Muscle layer of colon (tissue), 2 donors: ENCODE measurements around the gene TADA3.

ENCODE experiments used
- H3K27ac ChIP-seq: one replicate; pipeline ENCODE4 v1.7.0; 2013; ENCODE audit warnings: low read depth, mild to moderate bottlenecking, low read length, moderate library complexity
- H3K27me3 ChIP-seq, 2 donors: one replicate each; pipeline ENCODE4 v1.7.0; 2013; ENCODE audit warnings: low read length in 2 of 2, mild to moderate bottlenecking in 2 of 2; ENCODE audit not compliant: insufficient read depth in 2 of 2, control insufficient read depth in 1 of 2
- H3K36me3 ChIP-seq: one replicate; pipeline ENCODE4 v1.7.0; 2013; ENCODE audit warnings: mild to moderate bottlenecking, low read length; ENCODE audit not compliant: insufficient read depth
- H3K4me1 ChIP-seq: one replicate; pipeline ENCODE4 v1.7.0; 2013; ENCODE audit warnings: mild to moderate bottlenecking, low read length; ENCODE audit not compliant: insufficient read depth
- H3K4me3 ChIP-seq, 2 donors: one replicate each; pipeline ENCODE4 v1.7.0; 2013; ENCODE audit warnings: low read length in 2 of 2, low read depth in 1 of 2, mild to moderate bottlenecking in 1 of 2, moderate library complexity in 1 of 2
- H3K9ac ChIP-seq: one replicate; pipeline ENCODE4 v1.7.0; 2013; ENCODE audit warnings: low read length
- H3K9me3 ChIP-seq: one replicate; pipeline ENCODE4 v1.7.0; 2013; ENCODE audit warnings: mild to moderate bottlenecking, low read length
- donor health status: abdominal sarcoma.
- donor health status: Adenocarcinoma of cecum.

The TADA3 gene

DNA sequence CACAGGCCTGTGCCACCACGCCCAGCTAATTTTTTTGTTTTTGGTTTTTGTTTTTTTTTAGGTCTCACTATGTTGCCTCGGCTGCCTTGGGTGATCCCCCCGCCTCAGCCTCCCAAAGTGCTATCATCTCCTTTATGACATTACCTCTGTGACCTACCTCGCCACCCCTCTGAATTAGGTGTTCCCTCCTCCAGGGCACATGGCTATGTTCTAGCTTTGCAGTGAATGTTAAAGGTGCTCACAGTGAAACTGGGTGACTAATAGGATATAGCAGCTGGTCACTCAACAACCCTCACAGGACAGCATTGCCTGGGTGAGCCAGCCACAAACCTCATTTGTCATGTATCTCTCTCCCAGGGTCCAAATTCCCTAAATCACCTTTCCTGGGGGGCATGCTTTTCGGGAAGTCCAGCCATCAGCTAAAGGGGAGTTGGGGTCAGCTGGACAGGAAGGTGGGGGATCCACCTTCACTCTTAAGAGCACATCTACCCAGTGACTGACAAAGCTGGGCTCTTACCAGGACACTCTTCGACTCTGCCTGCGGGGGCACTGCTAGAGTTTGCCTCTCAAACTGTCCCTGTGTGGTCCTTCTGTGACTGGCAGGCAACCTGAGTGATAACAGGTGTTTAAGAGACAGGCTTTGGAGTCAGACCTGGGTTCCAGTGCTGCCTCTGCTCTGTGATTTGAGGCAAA is 16.2 kb upstream of the TADA3 start:
- no peak overlapping the region for H3K9ac ChIP-seq
- H3K4me1 ChIP-seq, result peaks cover 12% of the 10 kb centered on the region
- H3K9me3 ChIP-seq, result no peaks in the 10 kb centered on the region
- no peak overlapping the region for H3K4me3 ChIP-seq
- H3K27me3 ChIP-seq, result no peaks in the 10 kb centered on the region
- peaks cover 37% of the 10 kb centered on the region for H3K36me3 ChIP-seq
- no peak overlapping the region for H3K27ac ChIP-seq

DNA sequence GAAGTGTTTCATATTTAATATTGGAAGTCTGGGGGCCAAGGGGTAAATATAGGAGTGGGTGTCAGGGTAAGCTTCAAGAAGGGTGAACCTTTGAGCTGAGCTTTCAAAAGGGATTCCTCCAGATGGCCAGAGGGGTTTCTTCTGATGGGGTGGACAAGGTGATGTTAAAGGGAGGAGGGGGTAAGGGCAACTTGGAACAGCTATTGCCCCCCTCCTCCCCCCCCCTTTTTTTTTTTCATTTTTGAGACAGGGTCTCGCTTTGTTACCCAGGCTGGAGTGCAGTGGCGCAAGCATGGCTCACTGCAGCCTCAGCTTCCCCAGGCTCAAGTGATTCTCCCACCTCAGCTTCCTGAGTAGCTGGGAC is 15.7 kb upstream of the TADA3 start:
- peaks cover 42% of the 10 kb centered on the region for H3K36me3 ChIP-seq
- no peak overlapping the region for H3K27ac ChIP-seq
- H3K4me3 ChIP-seq, result no peak overlapping the region
- H3K9ac ChIP-seq, result no peak overlapping the region
- H3K27me3 ChIP-seq, result no peaks in the 10 kb centered on the region
- H3K9me3 ChIP-seq, result no peaks in the 10 kb centered on the region
- H3K4me1 ChIP-seq, result peaks cover 12% of the 10 kb centered on the region

DNA sequence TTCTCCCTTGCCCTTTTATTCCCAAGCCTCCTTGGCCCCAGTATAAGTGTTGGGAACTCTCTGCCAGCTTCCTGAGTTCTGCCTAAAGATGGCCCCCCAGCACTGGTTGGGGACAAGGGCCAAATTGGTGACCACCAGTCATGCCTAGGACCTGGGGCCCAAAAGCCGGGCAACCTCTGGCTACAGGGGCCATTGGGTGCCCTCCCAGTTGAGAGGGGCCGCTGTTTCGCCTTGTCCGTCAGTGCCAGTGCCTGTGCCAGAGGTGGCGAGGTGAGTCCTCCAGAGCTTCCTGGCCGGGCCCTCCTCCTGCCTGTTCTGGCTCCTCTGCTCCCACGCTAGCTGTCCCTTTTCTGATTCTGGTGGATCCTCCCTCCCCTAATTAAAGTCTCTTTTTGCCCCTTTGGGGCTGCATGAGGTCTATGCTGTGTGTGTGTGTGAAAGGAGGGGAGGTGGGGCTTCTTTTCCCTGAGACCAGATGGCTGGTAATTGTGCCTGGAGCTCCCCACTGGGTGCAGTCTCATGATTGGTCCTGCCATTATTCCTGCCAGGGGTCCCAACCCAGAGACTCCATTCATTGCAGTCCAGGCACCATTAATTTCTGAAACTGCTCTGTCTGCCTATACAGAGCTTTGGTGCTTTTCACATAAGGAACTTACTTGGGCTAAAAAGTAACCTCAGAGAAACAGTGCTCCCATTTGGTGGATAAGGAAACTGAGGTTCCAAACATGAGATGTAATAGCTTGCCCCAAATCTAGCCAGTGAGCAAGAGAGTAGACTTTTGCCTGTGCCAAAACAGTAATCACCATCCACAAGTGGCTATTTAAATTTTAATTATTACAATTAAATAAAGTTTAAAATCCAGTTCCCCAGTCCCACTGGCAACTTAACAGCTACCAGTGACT is 14.7 kb upstream of the TADA3 start:
- Histone ChIP-seq H3K9me3 (no peaks in the 10 kb centered on the region), H3K36me3 (peaks cover 43% of the 10 kb centered on the region), H3K27ac (no peak overlapping the region), H3K4me3 (no peak overlapping the region), H3K27me3 (no peaks in the 10 kb centered on the region), H3K9ac (no peak overlapping the region), H3K4me1 (peaks cover 12% of the 10 kb centered on the region)

DNA sequence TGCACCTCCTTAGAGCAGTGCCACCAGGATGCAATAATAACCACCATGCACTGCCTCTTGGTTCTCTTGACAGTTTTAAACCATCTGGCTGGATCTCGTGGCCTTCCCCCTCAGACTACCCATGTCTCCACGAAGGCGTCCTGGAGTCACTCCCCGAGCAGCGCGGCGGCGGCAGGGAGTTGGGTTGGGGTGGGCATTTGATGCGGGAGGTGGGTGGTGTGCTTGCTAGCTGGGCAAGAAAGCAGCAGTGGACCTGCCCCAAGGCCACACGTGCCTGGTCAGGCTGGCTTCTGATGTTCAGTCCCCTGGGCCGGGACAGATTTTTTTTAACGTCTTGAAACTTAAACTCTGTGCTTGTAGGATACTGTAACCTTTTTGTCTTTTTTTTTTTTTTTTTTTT is 13.9 kb upstream of the TADA3 start:
- no peak overlapping the region for H3K27ac ChIP-seq
- H3K27me3 ChIP-seq, result no peaks in the 10 kb centered on the region
- H3K36me3 ChIP-seq, result peaks cover 51% of the 10 kb centered on the region
- H3K9ac ChIP-seq, result no peak overlapping the region
- no peak overlapping the region for H3K4me3 ChIP-seq
- H3K9me3 ChIP-seq, result no peaks in the 10 kb centered on the region
- H3K4me1 ChIP-seq, result peaks cover 8% of the 10 kb centered on the region

DNA sequence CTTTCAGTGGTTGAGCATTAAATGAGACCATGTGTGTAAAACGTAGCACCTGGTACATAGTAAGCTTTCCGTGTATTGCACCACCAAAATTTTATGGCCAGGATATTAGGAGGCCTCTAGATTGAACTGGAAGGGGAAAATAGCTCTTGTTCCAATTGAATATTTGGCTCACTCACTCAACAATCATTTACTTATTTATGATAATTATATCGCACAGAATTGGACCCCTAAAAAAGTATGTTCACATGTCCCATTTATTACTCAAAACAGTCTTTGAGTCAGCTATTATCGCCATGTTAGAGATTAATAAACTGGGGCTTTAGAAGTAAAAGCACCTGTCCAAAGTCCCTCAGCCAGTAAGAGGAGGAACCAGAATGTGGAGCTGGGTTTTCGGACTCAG is 12.7 kb upstream of the TADA3 start:
- Histone ChIP-seq H3K4me1 (no peaks in the 10 kb centered on the region), H3K9ac (no peak overlapping the region), H3K27me3 (no peaks in the 10 kb centered on the region), H3K4me3 (no peak overlapping the region), H3K9me3 (no peaks in the 10 kb centered on the region), H3K27ac (no peak overlapping the region), H3K36me3 (peaks cover 60% of the 10 kb centered on the region)

DNA sequence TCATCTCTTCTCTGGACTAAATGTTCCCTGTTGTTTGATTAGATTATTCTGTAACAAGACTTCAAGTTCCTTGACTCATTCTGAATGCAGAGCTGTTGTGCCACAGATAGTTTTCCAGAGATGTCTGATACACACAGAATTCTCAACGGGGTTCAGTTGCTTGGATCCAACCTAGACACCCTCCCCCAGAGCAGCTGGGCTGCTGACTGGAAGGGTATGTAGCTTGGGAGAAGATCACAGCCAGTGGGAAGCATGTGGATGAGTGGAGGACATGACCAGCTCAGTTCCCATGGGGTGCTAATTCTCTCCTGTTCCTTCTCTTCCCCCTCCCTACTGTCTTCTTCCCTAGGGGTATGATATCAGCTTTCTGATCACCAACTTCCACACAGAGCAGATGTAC is 11.2 kb upstream of the TADA3 start:
- H3K9ac ChIP-seq, result no peak overlapping the region
- no peaks in the 10 kb centered on the region for H3K27me3 ChIP-seq
- no peak overlapping the region for H3K4me3 ChIP-seq
- H3K9me3 ChIP-seq, result no peaks in the 10 kb centered on the region
- no peaks in the 10 kb centered on the region for H3K4me1 ChIP-seq
- H3K27ac ChIP-seq, result no peak overlapping the region
- peaks cover 71% of the 10 kb centered on the region for H3K36me3 ChIP-seq

DNA sequence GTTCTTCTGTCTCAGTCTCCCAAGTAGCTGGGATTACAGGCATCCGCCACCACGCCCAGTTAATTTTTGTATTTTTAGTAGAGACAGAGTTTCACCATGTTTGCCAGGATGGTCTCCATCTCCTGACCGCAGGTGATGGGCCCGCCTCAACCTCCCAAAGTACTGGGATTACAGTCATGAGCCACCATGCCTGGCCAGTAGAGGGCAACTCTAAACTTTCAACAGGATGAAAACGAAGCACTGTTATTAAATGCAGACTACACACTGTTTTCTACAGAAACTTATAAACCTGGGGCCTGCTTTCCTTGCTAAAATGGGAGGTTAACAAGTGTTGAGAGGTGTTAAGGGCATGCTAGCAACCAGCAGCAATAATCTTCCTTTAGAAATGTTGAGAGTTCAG is 8.3 kb upstream of the TADA3 start:
- Histone ChIP-seq H3K4me1 (peaks cover 5% of the 10 kb centered on the region), H3K9ac (no peak overlapping the region), H3K27me3 (no peaks in the 10 kb centered on the region), H3K36me3 (peaks cover 77% of the 10 kb centered on the region), H3K4me3 (no peak overlapping the region), H3K9me3 (no peaks in the 10 kb centered on the region), H3K27ac (no peak overlapping the region)

DNA sequence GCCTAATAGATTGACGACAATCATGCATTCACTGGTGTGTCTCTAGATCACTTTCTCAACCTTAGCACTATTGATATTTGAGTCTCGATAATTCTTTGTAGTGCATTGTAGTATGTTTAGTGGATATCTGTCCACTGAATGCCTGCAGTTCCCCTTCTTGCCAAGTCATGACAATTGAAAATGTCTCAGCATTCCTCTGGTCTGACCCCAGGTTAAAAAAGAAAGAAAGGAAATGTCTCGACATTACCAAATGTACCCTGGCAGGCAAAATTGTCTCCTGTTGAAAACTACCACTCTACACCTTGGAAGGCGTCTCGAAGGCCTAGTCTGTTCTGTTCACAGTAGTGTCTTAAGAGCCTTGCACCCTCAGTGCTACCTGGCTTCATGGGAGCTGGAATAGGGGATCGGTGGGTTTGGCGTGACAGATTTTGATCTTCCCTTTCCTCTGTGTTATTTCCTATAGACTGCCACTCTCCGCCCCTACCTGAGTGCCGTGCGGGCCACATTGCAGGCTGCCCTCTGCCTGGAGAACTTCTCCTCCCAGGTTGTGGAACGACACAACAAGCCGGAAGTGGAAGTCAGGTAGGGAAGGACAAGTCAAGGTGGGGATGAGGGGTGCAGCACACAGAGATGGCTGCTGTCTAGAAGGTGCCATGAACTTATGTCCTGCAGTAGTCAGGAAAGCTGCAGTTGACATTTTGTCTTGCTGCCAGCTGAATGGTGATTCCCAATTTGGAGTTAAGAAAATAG is 5.1 kb upstream of the TADA3 start:
- Histone ChIP-seq H3K4me1 (peaks cover 22% of the 10 kb centered on the region), H3K27me3 (no peaks in the 10 kb centered on the region), H3K9me3 (no peaks in the 10 kb centered on the region), H3K27ac (no peak overlapping the region), H3K36me3 (peaks cover 59% of the 10 kb centered on the region), H3K4me3 (no peak overlapping the region), H3K9ac (no peak overlapping the region)

DNA sequence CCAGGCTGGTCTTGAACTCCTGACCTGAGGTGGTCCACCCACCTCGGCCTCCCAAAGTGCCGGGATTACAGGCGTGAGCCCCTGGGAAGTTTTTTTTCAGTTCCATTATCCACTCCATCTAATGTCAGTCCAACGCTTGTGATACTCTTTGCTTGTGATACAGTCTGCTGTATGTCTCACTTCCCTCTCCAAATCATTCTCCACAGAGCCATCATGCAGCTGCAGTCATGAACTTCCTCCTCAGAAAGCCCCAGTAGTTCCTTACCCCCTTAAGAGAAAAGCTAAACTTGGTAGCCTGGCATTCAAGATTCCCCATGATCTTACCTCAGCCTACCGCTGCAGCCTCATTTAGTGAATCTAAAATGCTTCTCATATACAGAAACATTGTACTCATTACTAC is 2.9 kb upstream of the TADA3 start:
- Histone ChIP-seq H3K36me3 (peaks cover 53% of the 10 kb centered on the region), H3K27ac (no peak overlapping the region), H3K9me3 (no peaks in the 10 kb centered on the region), H3K4me3 (no peak overlapping the region), H3K27me3 (no peaks in the 10 kb centered on the region), H3K9ac (no peak overlapping the region), H3K4me1 (peaks cover 37% of the 10 kb centered on the region)

DNA sequence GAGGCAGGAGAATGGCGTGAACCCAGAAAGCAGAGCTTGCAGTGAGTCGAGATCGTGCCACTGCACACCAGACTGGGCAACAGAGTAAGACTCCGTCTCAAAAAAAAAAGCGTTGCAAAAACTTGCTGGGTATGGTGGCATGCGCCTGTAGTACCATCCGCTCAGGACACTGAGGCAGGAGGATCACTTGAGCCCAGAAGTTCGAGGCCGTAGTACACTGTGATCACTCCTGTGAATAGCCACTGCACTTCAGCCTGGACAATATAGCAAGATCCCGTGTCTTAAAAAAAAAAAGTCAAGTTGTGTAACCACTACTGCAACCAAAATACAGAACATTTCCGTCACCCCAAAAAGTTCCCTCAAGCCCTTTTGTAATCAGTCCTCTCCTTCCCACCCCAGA is 2.1 kb upstream of the TADA3 start:
- Histone ChIP-seq H3K27ac (no peak overlapping the region), H3K36me3 (peaks cover 53% of the 10 kb centered on the region)

DNA sequence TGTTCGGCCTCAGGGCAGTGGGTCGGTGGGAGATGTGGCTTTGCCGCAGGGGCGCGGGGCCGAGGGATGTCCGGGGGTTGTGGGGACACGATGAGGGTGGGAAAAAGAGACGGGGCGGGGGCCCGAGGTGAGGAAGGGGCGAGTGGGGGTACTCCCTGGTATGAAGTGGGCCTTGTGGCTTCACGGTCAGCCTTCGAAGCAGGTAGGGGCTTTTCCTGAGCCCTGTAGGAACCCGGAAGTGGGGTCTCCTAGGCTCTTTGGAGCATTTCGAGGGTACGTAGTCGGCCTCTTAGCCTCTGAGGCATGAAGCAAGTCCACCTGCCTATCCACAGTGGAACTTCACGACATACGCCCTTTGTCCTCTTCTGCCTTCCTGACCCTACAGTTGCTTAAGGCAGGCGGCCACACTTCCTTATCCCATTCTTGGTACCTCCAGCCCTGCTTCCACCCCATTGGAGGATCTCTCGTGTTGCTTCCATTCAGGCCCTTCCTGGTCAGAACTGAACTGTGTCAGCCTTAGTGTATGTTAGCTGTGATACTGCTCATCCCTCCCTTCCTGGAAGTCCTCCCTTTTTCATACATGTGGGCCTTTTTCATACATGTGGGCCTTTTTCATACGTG is 998 bp upstream of the TADA3 start:
- no peaks in the 10 kb centered on the region for H3K27me3 ChIP-seq
- H3K9me3 ChIP-seq, result no peaks in the 10 kb centered on the region
- peaks cover 37% of the 10 kb centered on the region for H3K4me1 ChIP-seq
- peak overlapping the region; percentile 87 for H3K9ac ChIP-seq
- H3K36me3 ChIP-seq, result peaks cover 51% of the 10 kb centered on the region
- H3K4me3 ChIP-seq, result peak overlapping the region; percentile 60 to 93
- peak overlapping the region; percentile 95 for H3K27ac ChIP-seq

More for the DNA sequence above, 2.1 kb upstream of the TADA3 start:
- Histone ChIP-seq H3K4me3 (no peak overlapping the region), H3K9me3 (no peaks in the 10 kb centered on the region), H3K27me3 (no peaks in the 10 kb centered on the region), H3K4me1 (peaks cover 37% of the 10 kb centered on the region), H3K9ac (no peak overlapping the region)
